HepG2 (cell line): ENCODE measurements around the gene KLK10. TPM values are rescaled to one million over a fixed set of nuclear protein-coding genes. Genes with fewer than 3 reads are reported as not detected.

Source experiments
- ATAC-seq: fragments of 200-7000 bp; cut with Tn5 transposase; 3 replicates; pipeline ENCODE4 v1.9.1; 2020; ENCODE audit warnings: mild to moderate bottlenecking, moderate library complexity
- BruUV-seq: library from RNA; stranded (reverse); fragments of 400-500 nt; replicated peaks from 2 replicates; lab custom pipeline; 2021; lab: Mats Ljungman, UMichigan
- CTCF ChIA-PET: fragments of 300-600 bp; formaldehyde crosslinking; extraction: SDS; loops from one replicate; lab custom pipeline; 2021; ENCODE audit warnings: low total read pairs, inconsistent platforms, low intra/inter-chr PET ratio; lab: Yijun Ruan, JAX
- POLR2A ChIA-PET: fragments of 350-600 bp; sonication (Branson Sonifier 250); formaldehyde crosslinking; loops from one replicate; lab custom pipeline; 2020; ENCODE audit warnings: antibody characterized with exemption, inconsistent platforms; lab: Yijun Ruan, JAX
- DNase-seq: peaks from one replicate; pipeline ENCODE4 v3.0.0-alpha.2; 2015; ENCODE audit warnings: low spot score
- FAIRE-seq: peaks from 3 replicates; lab custom pipeline; 2011; peaks lifted over from hg19 to GRCh38; lab: Jason Lieb, UNC
- H2AFZ ChIP-seq: one replicate; pipeline ENCODE4 v1.6.1; 2011; ENCODE audit warnings: low read length, inconsistent platforms
- H3K27ac ChIP-seq: fragments of 300-600 bp; 3 replicates; pipeline ENCODE4 v1.8.0; 2011; ENCODE audit warnings: mixed run types, mild to moderate bottlenecking, mixed read lengths, low read length, inconsistent platforms; ENCODE audit not compliant: insufficient read depth; ENCODE audit errors: extremely low read length
- H3K27me3 ChIP-seq, 2 experiments: fragments of 200-600 bp in 1 of 2; 2 replicates in 1 of 2; 3 replicates in 1 of 2; pipeline versions ENCODE4 v1.6.0 to v1.8.0; 2011; ENCODE audit warnings: low read length in 2 of 2, mild to moderate bottlenecking in 2 of 2, moderate library complexity in 2 of 2, inconsistent platforms in 1 of 2; ENCODE audit not compliant: insufficient read depth in 2 of 2, control insufficient read depth in 1 of 2
- H3K36me3 ChIP-seq, 2 experiments: fragments of 200-600 bp in 1 of 2; replicated peaks in 1 of 2; 2 replicates in 1 of 2; 3 replicates in 1 of 2; pipeline versions ENCODE4 v1.5.1 to v1.8.0; 2011; ENCODE audit warnings: low read length in 2 of 2, inconsistent platforms in 1 of 2; ENCODE audit not compliant: insufficient read depth in 2 of 2, control insufficient read depth in 1 of 2
- H3K4me1 ChIP-seq: 2 replicates; pipeline ENCODE4 v1.5.1; 2012; ENCODE audit warnings: low read length, inconsistent platforms; ENCODE audit not compliant: insufficient read depth
- H3K4me2 ChIP-seq: 2 replicates; pipeline ENCODE4 v1.6.0; 2011; ENCODE audit warnings: low read depth, low read length, inconsistent platforms
- H3K4me3 ChIP-seq, 3 experiments: fragments of 200-600 bp in 1 of 3; sonication (generic), shearing (Covaris generic) in 1 of 3; replicated peaks in 1 of 3; 2 replicates each; pipeline ENCODE4 v1.5.1; 2011 to 2016; ENCODE audit warnings: low read length in 3 of 3, inconsistent platforms in 2 of 3, low read depth in 2 of 3, mild to moderate bottlenecking in 2 of 3, control low read depth in 1 of 3, mixed read lengths in 1 of 3; ENCODE audit not compliant: insufficient read depth in 1 of 3
- H3K79me2 ChIP-seq: one replicate; pipeline ENCODE4 v1.6.1; 2011; ENCODE audit warnings: low read length, inconsistent platforms; ENCODE audit not compliant: insufficient read depth
- H3K9ac ChIP-seq: 2 replicates; pipeline ENCODE4 v1.6.0; 2011; ENCODE audit warnings: mild to moderate bottlenecking, low read depth, low read length, inconsistent platforms; ENCODE audit not compliant: insufficient read depth
- H3K9me3 ChIP-seq: 2 replicates; pipeline ENCODE4 v1.5.1; 2012; ENCODE audit warnings: mild to moderate bottlenecking, low read length
- H4K20me1 ChIP-seq: 2 replicates; pipeline ENCODE4 v1.6.0; 2011; ENCODE audit warnings: inconsistent platforms, mild to moderate bottlenecking, low read length, moderate library complexity; ENCODE audit not compliant: insufficient read depth
- DRAP1 ChIP-seq: IDR thresholded peaks from 2 replicates; pipeline ENCODE4 v1.6.1; 2016; ENCODE audit warnings: missing genetic modification reagents, missing compliant biosample characterization
- E2F1 ChIP-seq: sonication (generic); formaldehyde crosslinking; IDR thresholded peaks from 2 replicates; pipeline ENCODE4 v1.5.0; 2020; ENCODE audit warnings: missing genetic modification reagents
- ETV5 ChIP-seq: IDR thresholded peaks from 2 replicates; pipeline ENCODE4 v1.6.1; 2018; ENCODE audit warnings: missing biosample characterization, missing genetic modification reagents, inconsistent platforms, borderline replicate concordance
- KLF15 ChIP-seq: sonication (generic); formaldehyde crosslinking; IDR thresholded peaks from 2 replicates; pipeline ENCODE4 v1.8.1; 2023; ENCODE audit warnings: borderline replicate concordance, mild to moderate bottlenecking, inconsistent platforms, missing genetic modification reagents, mixed read lengths
- MLLT10 ChIP-seq: sonication (generic); formaldehyde crosslinking; IDR thresholded peaks from 2 replicates; pipeline ENCODE4 v1.4.0; 2020; ENCODE audit warnings: missing genetic modification reagents
- PCBP1 ChIP-seq: fragments of 200-400 bp; formaldehyde crosslinking; IDR thresholded peaks from 2 replicates; pipeline ENCODE4 v1.6.1; 2017; ENCODE audit warnings: mild to moderate bottlenecking, low read depth, low read length, borderline replicate concordance
- RCOR2 ChIP-seq: IDR thresholded peaks from 2 replicates; pipeline ENCODE4 v1.6.1; 2016; ENCODE audit warnings: missing biosample characterization, missing genetic modification reagents
- SOX13 ChIP-seq, 3 experiments: fragments of 450-650 bp in 1 of 3; sonication (generic) in 1 of 3; formaldehyde crosslinking in 1 of 3; IDR thresholded peaks in 2 of 3; conservative IDR thresholded peaks in 1 of 3; 2 replicates each; pipeline versions ENCODE4 v1.5.0 to v1.6.1; 2016 to 2020; ENCODE audit warnings: antibody characterized with exemption in 1 of 3, mild to moderate bottlenecking in 1 of 3, missing compliant biosample characterization in 1 of 3, missing genetic modification reagents in 1 of 3, moderate library complexity in 1 of 3
- TAF1 ChIP-seq: sonication (generic); formaldehyde crosslinking; IDR thresholded peaks from 2 replicates; pipeline ENCODE4 v1.4.0; 2020; ENCODE audit warnings: missing genetic modification reagents
- TEAD3 ChIP-seq: optimal IDR thresholded peaks from 2 replicates; pipeline ENCODE3; 2016; ENCODE audit warnings: borderline replicate concordance
- WGBS: methylation state at CpG from one replicate; pipeline ENCODE4 v1.1.6; 2017; ENCODE audit warnings: low lambda C conversion rate; 5-methylcytosine and 5-hydroxymethylcytosine counted together
- in situ Hi-C: cut with HindIII; loops from 2 replicates; pipeline ENCODE4 v1.10.0; 2017; ENCODE audit warnings: low pct_unique_long_range_greater_than_20kb; ENCODE audit not compliant: extremely low pct_ligation_motif_present
- intact Hi-C: fragments of 100-400 bp; cut with micrococcal nuclease; formaldehyde crosslinking; loops from one replicate; pipeline ENCODE4 v1.10.0; 2022; ENCODE audit not compliant: unreplicated experiment
- polyA plus RNA-seq, 8 experiments: library from polyadenylated mRNA; depleted of rRNA in 3 of 8; stranded (reverse) in 7 of 8; unstranded in 1 of 8; fragments of >200 nt; fragmentation: Illumina TruSeq in 4 of 8; extraction: Trizol in 4 of 8; gene quantifications; 2 replicates each; pipeline versions ENCODE4 v1.2.1 to v1.2.3, GENCODE V29; 2011 to 2016; ENCODE audit warnings: low read depth in 4 of 8, missing spikeins in 1 of 8, mixed read lengths in 1 of 8; ENCODE audit not compliant: insufficient read depth in 1 of 8
- total RNA-seq, 5 experiments: library from RNA; depleted of rRNA; stranded (reverse); fragments of >200 nt; fragmentation: Illumina TruSeq; extraction: Trizol; gene quantifications; 2 replicates each; pipeline ENCODE4 v1.2.3, GENCODE V29; 2016; ENCODE audit warnings: low read depth in 1 of 5

Gene KLK10
- total and polyA plus RNA-seq, 2 of the 13 experiments (the other 11 are each of a cell fraction or from before 2014, with no cell fraction given): not detected

- TF ChIP-seq E2F1 (no peak), TAF1 (CRISPR knock-in tag) (no peak), TEAD3 (CRISPR knock-in tag) (no peak), DRAP1 (CRISPR knock-in tag) (no peak)
Observed at GRCh38 chr19:51012661-51013190, 6.8 kb downstream of the KLK10 start (continued).

- no peaks in the 10 kb centered on the region for H3K36me3 ChIP-seq
- H3K4me1 ChIP-seq: no peaks in the 10 kb centered on the region
- ChIA-PET POLR2A (no interaction called here), CTCF (no interaction called here)
- H3K9me3 ChIP-seq: no peaks in the 10 kb centered on the region
- ATAC-seq (no peak), DNase-seq (no peak), FAIRE-seq (no peak)
- in situ Hi-C loops: no loop called here
- no peak overlapping the region for H3K4me2 ChIP-seq
- no TSS peak for BruUV-seq
- no peak overlapping the region for H3K4me3 ChIP-seq
- WGBS: under 1% methylated on average over 4 of the region's 4 CpGs
- no peaks in the 10 kb centered on the region for H3K79me2 ChIP-seq
- no peaks in the 10 kb centered on the region for H4K20me1 ChIP-seq
- TF ChIP-seq SOX13 (IDR thresholded peaks at IDR 0.05) (no peak), SOX13 (CRISPR knock-in tag; conservative IDR thresholded peaks at IDR 0.05 in 1 of 2, IDR thresholded peaks at IDR 0.05 in 1 of 2) (no peak), KLF15 (CRISPR knock-in tag) (no peak), RCOR2 (CRISPR knock-in tag) (no peak), PCBP1 (no peak), MLLT10 (no peak), ETV5 (no peak)
- H3K27me3 ChIP-seq: peaks cover 1 to 7% of the 10 kb centered on the region in 2 experiments; a peak in 2 of 5 replicates
- intact Hi-C loops: loop anchor here (10.0 kb wide), 1 partner anchor 75 kb away; no protein-coding TSS in a partner anchor
- no peak overlapping the region for H3K9ac ChIP-seq
- no peak overlapping the region for H2AFZ ChIP-seq
- H3K27ac ChIP-seq: no peak overlapping the region
Observed at GRCh38 chr19:51010066-51010795, 9.3 kb downstream of the KLK10 start.
